Upper lobe of left lung (tissue), 6 donors: ENCODE results near the gene DRC7. TPM values are rescaled to one million over a fixed set of nuclear protein-coding genes. Genes with fewer than 3 reads are reported as not detected.

Experiments used
- ATAC-seq, 2 donors: fragments of 200-7000 bp; cut with Tn5 transposase; one replicate each; pipeline ENCODE4 v1.9.1; 2022; ENCODE audit warnings: mild to moderate bottlenecking in 2 of 2, moderate library complexity in 2 of 2; ENCODE audit not compliant: low FRiP score in 2 of 2
- DNase-seq, 2 donors: peaks; one replicate each; pipeline ENCODE4 v3.0.0-alpha.2; 2019 to 2020
- H3K27ac ChIP-seq, 4 donors: fragments of 200-600 bp; sonication (generic); one replicate each; pipeline ENCODE4 v1.5.1; 2016 to 2019
- H3K27me3 ChIP-seq, 4 donors: fragments of 200-600 bp; sonication (generic); one replicate each; pipeline ENCODE4 v1.5.1; 2017 to 2019
- H3K36me3 ChIP-seq, 4 donors: fragments of 200-600 bp; sonication (generic); one replicate each; pipeline ENCODE4 v1.5.1; 2016 to 2019
- H3K4me1 ChIP-seq, 4 donors: fragments of 200-600 bp; sonication (generic); one replicate each; pipeline ENCODE4 v1.5.1; 2018 to 2019
- H3K4me3 ChIP-seq, 4 donors: fragments of 200-600 bp; sonication (generic); one replicate each; pipeline ENCODE4 v1.5.1; 2017 to 2019; ENCODE audit warnings: mild to moderate bottlenecking in 2 of 4, moderate library complexity in 1 of 4
- H3K9me3 ChIP-seq, 4 donors: fragments of 200-600 bp; sonication (generic); one replicate each; pipeline ENCODE4 v1.5.1; 2018 to 2019
- CTCF ChIP-seq, 6 experiments: fragments of 450-650 bp in 4 of 6; fragments of 200-600 bp in 2 of 6; sonication (generic) in 2 of 6; IDR thresholded peaks; one replicate each; pipeline ENCODE4 v1.5.1; 2016 to 2019; ENCODE audit warnings: antibody characterized with exemption in 6 of 6
- EP300 ChIP-seq, 4 donors: sonication (generic); formaldehyde crosslinking; IDR thresholded peaks; one replicate each; pipeline ENCODE4 v1.5.1; 2017; ENCODE audit warnings: antibody characterized with exemption in 4 of 4, control low read depth in 2 of 4
- POLR2A ChIP-seq, 4 donors: fragments of 450-650 bp; IDR thresholded peaks; one replicate each; pipeline ENCODE4 v1.5.1; 2016 to 2017; ENCODE audit warnings: antibody characterized with exemption in 4 of 4, mild to moderate bottlenecking in 2 of 4
- POLR2AphosphoS5 ChIP-seq, 2 donors: sonication (generic); formaldehyde crosslinking; IDR thresholded peaks; one replicate each; pipeline ENCODE4 v1.5.1; 2017; ENCODE audit warnings: antibody characterized with exemption in 2 of 2
- WGBS, 2 donors: methylation state at CpG; one replicate each; pipeline ENCODE4 v1.1.5; 2017 to 2018; 5-methylcytosine and 5-hydroxymethylcytosine counted together
- total RNA-seq, 6 donors: library from RNA; depleted of rRNA in 4 of 6; stranded (reverse); fragments of >200 nt in 4 of 6; gene quantifications; one replicate each; pipeline versions ENCODE4 v1.1.0 to v1.2.1, GENCODE V29; 2016 to 2021
- donor health status: DM: no; HTN: no; CAD: no; lungs with moderate emphysema.
- donor health status: DM: no; HTN: yes; CAD: no; lungs with severe emphysema.

DRC7 gene
- total RNA-seq, 6 donors from 2014 or later, result 1.2 to 15.9 (median 7.8) TPM

- Histone ChIP-seq H3K9me3 (no peaks in the 10 kb centered on the region), H3K4me3 (no peak overlapping the region), H3K27me3 (no peaks in the 10 kb centered on the region), H3K27ac (no peak overlapping the region), H3K36me3 (peaks cover 0 to 89% (median 51%) of the 10 kb centered on the region in 4 donors), H3K4me1 (no peaks in the 10 kb centered on the region)
- ATAC-seq, result no peak
- TF ChIP-seq POLR2AphosphoS5 (IDR thresholded peaks at IDR 0.05), result no peak
- TF ChIP-seq EP300 (IDR thresholded peaks at IDR 0.05), result no peak
- TF ChIP-seq POLR2A (IDR thresholded peaks at IDR 0.05), result no peak
- TF ChIP-seq CTCF (IDR thresholded peaks at IDR 0.05), result no peak
- 81 to 85% methylated on average over 11 of the region's 11 CpGs for WGBS, 2 donors
- DNase-seq, result no peak
Observed at GRCh38 chr16:57656342-57656955, 38.2 kb upstream of the DRC7 start.

GRCh38 chr16:57657228-57657627 is 37.4 kb upstream of the DRC7 start:
- Histone ChIP-seq H3K27me3 (no peaks in the 10 kb centered on the region), H3K4me1 (no peaks in the 10 kb centered on the region), H3K36me3 (peaks cover 0 to 89% (median 52%) of the 10 kb centered on the region in 4 donors), H3K9me3 (no peaks in the 10 kb centered on the region), H3K27ac (no peak overlapping the region), H3K4me3 (no peak overlapping the region)
- 78 to 92% methylated on average over 5 to 13 of the region's 13 CpGs for WGBS, 2 donors
- DNase-seq (peak in 1 of 2 donors; percentile 52), ATAC-seq (no peak)
- TF ChIP-seq POLR2A (IDR thresholded peaks at IDR 0.05), result no peak
- no peak for TF ChIP-seq CTCF (IDR thresholded peaks at IDR 0.05)
- TF ChIP-seq POLR2AphosphoS5 (IDR thresholded peaks at IDR 0.05), result no peak
- no peak for TF ChIP-seq EP300 (IDR thresholded peaks at IDR 0.05)

- Histone ChIP-seq H3K27ac (no peak overlapping the region), H3K9me3 (no peaks in the 10 kb centered on the region), H3K36me3 (peaks cover 0 to 91% (median 57%) of the 10 kb centered on the region in 4 donors), H3K4me1 (no peaks in the 10 kb centered on the region), H3K27me3 (no peaks in the 10 kb centered on the region), H3K4me3 (no peak overlapping the region)
- DNase-seq (no peak), ATAC-seq (no peak)
- 81 to 92% methylated on average over 10 of the region's 10 CpGs for WGBS, 2 donors
- no peak for TF ChIP-seq POLR2A (IDR thresholded peaks at IDR 0.05)
- no peak for TF ChIP-seq POLR2AphosphoS5 (IDR thresholded peaks at IDR 0.05)
- no peak for TF ChIP-seq CTCF (IDR thresholded peaks at IDR 0.05)
- TF ChIP-seq EP300 (IDR thresholded peaks at IDR 0.05), result no peak
Observed at GRCh38 chr16:57658130-57658877, 36.3 kb upstream of the DRC7 start.

GRCh38 chr16:57658878-57659674 is 35.5 kb upstream of the DRC7 start:
- TF ChIP-seq EP300 (IDR thresholded peaks at IDR 0.05) (no peak), CTCF (IDR thresholded peaks at IDR 0.05) (no peak), POLR2AphosphoS5 (IDR thresholded peaks at IDR 0.05) (no peak), POLR2A (IDR thresholded peaks at IDR 0.05) (no peak)
- peaks cover 0 to 93% (median 60%) of the 10 kb centered on the region in 4 donors for H3K36me3 ChIP-seq
- no peaks in the 10 kb centered on the region for H3K9me3 ChIP-seq
- DNase-seq, result peak in 1 of 2 donors; percentile 63
- H3K27me3 ChIP-seq, result no peaks in the 10 kb centered on the region
- WGBS, 2 donors, result 84 to 90% methylated on average over 5 to 19 of the region's 19 CpGs
- no peak for ATAC-seq
- no peaks in the 10 kb centered on the region for H3K4me1 ChIP-seq
- H3K27ac ChIP-seq, result no peak overlapping the region
- no peak overlapping the region for H3K4me3 ChIP-seq
